HG03039 (cell line): ENCODE results near the gene CDR2.
"Not testable (repeated sequence)": the region's sequence is repeated elsewhere in the genome, so short reads cannot be mapped to it uniquely, and the experiment has no call there.

Experiments used
- ATAC-seq: cut with Tn5 transposase; IDR thresholded peaks from one replicate; pipeline ENCODE4 v1.9.1; 2021; ENCODE audit warnings: mild to moderate bottlenecking, moderate library complexity; ENCODE audit not compliant: unreplicated experiment

The CDR2 gene

DNA sequence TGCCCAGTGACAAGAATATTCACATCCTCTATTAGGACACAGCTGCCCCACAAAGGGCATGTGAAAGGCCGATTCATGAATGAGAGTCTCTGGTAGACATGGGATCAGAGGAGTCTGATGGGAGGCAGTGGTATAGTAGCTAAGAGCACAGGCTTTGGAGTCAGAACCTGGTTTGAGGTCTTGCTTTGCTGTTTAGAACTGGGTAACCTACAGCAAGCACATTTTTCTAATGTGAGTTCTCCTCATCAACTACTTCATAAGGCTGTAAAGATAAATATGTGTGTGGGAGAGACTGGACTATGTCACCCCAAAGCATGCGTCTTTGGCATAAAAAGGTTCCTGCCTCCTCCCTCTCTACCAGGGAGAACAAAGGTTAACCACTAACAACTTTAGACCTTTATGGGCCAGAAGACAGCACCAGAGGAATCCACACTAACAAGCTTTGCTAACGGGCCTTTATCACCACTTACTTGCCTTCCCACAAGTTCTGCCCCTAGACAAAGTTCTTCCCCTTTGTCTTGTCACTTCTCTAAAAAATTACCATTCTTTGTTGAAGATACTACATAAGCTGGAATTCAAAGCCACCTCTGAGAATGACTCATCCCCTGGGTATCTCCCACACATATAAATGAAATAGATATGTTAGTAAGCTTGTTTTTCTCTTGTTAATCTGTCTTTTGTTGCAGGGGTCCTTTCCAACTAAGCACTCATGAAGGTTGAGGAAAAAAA lies 21.1 kb downstream of the CDR2 start:
- ATAC-seq = no peak

DNA sequence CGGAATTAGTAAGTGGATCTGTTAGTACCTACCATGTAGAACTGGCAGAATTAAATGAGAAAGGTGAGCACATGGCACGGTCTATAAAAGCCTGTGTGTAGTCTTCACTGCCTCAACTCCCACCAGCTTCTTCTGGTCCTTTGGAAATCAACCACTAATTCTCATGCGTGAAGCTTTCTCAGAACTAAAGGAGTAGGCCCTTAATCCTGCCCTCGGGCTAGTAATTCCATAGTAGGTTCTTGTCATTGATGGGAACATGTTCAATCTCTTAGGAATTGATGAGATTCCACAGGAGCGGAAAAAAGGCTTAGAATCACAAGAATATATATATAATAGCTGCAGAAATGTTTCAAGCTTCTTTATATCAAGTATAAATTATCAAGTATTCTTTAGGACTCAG lies 21.7 kb downstream of the CDR2 start:
- ATAC-seq = no peak

DNA sequence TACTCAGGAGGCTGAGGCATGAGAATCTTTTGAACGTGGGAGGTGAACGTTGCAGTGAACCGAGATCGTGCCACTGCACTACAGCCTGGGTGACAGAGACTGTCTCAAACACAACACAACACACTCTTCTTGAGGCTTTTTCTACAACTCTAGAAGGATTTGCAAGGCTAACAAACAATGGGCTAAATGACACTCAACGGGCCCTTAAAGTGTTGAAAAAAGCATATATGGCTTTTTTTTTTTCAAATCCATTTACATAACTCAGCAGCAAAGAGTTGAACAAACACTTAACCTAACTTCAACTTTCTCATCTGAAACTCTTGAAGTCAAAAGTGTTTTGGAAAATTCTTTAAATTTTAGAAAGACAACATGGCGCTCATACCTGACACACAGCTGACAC lies 22.3 kb downstream of the CDR2 start:
- ATAC-seq = no peak

DNA sequence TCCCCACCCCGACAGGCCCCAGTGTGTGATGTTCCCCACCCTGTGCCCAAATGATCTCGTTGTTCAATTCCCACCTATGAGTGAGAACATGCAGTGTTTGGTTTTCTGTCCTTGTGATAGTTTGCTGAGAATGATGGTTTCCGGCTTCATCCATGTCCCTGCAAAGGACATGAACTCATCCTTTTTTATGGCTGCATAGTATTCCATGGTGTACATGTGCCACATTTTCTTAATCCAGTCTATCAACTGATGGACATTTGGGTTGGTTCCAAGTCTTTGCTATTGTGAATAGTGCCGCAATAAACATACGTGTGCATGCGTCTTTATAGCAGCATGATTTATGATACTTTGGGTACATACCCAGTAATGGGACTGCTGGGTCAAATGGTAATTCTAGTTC lies 23.4 kb downstream of the CDR2 start:
- ATAC-seq = not testable (repeated sequence)

DNA sequence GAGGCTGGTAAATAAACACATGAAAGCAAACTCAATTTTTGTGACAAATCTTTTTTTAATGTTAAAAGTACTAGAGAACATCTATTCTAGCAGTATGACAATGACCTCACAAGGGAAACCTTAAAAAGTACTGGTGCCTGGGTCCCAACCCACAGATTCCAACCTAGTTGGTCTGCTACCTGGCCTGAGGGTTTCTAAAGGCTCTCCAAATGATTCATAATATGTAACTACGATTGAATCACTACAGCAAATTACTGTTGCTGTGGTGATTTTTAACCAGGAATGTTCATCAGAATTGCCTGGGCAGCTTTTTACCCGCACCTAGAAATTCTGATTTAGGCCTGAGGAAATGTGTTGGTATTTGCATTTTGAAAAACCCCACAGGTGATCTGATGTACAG lies 26.1 kb downstream of the CDR2 start:
- ATAC-seq = no peak

DNA sequence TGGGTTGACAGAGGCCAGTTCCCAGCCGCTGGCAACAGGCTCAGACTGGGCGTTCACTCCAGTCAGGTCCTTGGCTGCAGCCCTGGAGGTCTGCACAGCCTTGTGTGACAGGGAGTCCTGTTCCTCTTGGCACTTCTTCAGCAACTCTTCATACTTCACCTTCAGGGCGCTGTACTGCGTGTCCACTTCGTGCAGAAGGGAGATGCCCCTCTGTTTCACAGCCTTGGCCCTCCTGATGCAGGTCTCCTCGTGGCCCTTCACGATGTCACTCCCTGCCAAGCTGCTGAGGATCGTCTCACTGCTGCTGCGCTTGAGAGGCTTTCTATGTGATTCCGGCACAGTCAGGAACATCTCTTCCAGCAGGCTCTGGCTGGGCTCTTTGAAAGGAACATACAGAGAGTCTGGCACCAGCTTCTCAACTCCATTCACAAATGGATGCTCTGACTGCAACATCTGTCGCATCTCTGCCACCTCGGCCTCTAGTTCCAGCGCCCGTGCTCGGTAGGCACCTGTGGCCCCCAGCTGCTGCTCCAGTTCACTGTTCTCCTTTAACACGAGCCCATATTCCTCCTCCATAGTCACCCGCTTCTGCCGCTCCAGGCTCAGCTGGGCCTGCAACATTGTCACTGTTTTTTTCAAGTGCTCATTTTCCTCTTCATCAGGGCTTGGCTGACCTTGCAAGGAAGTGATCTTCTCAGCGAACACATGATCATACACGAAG lies 27.2 kb downstream of the CDR2 start:
- ATAC-seq = no peak

DNA sequence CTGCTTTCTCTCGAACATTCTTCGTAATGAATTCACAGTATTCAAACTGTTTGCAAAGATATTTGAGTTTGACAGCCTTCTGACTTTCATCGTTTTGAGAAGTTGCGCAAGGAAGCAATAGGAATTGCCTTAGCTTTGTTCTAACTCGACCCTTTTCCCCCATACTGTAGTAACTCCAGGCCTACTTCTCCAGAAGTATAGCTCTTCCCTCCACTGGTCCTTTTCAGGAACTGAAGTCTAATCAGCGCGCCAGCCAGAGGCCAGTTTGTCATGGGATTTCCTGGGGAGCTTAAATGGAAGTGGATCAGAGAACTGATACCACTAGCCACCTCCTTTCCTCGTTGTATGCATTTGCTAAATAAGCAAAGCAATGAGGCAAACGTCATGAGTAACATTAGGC lies 27.9 kb downstream of the CDR2 start:
- ATAC-seq = no peak

DNA sequence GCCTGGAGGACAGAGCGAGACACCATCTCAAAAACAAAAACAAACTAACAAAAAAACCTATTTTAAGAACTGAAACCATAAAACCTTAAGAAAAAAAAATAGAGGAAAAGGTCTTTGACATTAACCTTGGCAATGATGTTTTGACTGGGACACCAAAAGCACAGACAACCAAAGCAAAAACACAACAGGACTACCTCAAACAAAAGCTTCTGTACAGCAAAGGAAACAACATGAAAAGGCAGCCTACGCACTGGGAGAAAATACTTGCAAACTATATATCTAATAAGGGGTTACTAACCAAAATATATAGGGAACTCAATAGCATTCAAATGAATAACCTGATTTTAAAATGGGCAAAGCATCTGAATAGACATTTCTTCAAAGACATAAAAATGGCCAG lies 32.3 kb downstream of the CDR2 start:
- no peak for ATAC-seq

DNA sequence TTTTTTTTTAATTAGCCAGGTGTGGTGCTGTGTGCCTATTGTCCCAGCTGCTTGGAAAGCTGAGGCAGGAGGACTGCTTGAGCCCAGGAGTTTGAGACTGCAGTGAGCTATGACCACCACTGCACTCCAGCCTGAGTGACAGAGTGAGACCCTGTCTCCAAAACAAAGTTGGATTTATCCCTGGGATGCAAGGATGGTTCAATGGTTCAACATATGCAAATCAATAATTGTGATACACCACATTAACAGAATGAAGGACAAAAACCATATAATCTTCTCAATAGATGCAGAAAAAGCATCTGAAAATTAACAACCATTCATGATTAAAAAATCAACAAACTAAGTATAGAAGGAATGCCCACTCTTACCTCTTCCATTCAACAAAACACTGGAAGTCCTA lies 33.5 kb downstream of the CDR2 start:
- ATAC-seq = no peak

DNA sequence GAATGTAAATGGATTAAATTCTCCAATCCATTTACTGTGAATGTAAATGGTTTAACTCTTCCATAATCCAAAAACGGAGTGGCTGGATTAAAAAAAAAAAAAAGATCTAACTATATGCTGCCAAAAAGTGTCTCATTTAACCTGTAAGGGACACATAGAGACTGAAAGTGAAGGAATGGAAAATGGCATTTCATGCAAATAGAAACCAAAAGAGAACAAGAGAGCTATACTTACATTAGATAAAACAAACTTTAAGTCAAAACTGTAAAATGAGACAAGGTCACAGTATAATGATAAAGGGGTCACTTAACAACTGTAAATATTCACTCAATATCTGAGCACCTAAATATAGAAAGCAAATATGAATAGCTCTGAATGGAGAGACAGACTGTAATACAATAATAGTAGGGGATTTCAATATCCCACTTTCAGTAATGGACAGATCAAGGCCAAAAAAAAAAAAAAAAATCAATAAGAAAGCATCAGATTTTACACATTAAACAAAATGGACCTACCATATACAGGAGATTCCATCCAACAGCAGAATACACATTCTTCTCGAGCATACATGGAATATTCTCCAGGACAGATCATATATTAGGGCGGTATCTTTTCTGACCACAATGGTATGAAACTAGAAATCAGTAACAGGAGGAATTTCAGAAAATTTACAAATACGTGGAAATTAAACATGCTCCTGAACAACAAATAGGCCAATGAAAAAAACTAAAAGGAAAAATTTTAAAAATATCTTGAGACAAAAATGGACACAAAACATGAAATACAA lies 36.4 kb downstream of the CDR2 start:
- ATAC-seq = no peak

DNA sequence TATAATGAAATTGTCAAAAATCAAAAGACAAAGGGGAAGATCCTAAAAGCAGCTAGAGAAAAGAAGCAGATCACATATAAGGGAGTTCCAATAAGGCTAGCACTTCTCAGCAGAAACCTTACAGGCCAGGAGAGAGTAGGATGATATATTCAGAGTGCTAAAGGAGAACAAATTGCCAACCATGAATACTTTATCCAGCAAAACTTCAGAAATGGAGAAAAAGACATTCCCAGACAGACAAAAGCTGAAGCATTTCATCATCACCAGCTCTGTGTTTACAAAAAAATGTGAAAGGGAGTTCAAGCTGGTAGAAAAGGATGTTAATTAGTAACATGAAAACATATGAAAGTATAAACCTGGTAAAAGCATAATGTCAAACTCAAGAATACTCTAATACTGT lies 37.4 kb downstream of the CDR2 start:
- no peak for ATAC-seq

DNA sequence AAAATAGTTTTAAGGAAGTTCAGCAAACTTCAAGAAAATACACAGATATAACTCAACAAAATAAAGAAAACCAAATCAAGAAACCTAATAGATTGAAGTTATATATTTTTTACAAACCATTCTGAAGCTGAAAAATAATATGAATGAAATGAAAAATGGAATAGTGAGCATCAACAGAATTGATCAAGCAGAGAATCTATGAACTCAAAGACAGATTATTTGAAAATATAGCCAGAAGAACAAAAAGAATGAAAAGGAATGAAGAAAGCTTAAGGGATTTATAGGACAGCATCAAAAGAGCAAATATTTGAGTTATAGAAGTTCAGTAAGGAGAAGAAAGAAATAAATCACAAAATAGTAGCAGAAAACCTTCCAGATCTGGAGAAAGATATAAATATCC lies 37.8 kb downstream of the CDR2 start:
- ATAC-seq = no peak

DNA sequence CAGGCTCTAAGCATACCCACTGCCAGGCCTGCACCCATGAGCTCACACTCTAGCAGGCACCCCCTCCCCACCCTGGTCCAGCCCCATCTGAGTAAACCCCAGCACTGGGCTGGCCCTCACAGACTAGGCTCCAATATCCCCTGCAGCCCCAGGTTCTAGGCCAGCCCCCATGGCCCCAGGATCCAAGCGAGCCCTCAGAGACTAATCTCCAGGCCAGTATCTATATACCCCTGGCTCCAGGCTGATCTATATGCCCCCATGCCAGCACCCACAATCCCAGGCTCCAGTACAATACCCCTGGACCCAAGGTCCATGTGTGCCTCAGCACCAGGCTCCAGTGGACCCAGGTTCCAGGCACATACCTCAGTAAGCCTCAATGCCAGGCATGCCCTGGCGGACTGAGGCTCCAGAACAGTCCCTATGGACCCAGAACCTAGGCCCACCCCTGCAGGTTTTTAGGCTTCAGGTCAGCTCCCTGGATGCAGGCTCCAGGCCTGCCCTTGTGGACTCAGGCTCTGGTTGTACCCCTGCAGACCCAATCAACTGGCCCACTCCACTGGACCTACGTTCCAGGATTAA lies 38.7 kb downstream of the CDR2 start:
- no peak for ATAC-seq

DNA sequence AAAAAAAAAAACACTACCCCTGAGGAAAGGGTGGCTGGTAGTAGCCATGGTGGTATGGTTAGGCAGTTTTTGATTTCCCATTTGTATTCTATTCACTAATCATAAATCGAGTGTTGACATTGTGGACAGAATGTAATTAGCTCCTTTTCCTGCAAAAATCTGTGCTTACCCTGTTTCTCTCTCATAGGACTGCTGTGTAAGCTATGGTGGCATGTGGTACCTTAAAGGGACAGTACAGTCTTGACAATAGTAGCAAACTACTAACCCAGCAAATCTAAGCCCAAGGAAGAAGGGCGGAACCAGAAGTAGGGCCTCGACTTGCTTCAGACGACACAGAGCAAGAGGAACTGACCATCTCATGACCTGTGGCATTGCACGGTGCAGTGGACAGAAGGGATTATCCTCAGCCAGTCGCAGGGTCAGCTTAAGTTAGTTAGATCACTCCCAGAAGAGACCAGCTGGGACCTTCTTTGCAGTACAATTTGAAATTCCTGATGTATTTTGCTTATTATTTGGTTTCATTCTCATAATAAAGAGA lies 40.9 kb downstream of the CDR2 start:
- no peak for ATAC-seq

DNA sequence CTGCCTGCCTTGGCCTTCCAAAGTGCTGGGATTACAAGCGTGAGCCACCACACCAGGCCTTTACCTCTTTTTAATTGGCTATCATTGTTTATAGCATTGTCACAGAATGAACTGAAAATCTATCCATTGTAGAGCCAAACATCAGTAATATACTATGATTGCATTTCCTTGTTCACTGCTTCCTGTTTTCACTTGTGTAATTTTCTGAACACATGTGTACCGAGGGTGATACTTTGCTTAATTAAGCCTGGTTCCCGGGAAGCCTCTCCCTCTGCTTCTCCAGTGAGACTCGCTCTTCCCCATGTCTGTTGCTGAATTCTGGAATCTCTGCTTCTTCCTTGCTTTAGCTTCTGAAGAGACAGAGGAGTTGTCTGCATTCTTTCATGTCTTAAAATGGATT lies 44.1 kb downstream of the CDR2 start:
- no peak for ATAC-seq

DNA sequence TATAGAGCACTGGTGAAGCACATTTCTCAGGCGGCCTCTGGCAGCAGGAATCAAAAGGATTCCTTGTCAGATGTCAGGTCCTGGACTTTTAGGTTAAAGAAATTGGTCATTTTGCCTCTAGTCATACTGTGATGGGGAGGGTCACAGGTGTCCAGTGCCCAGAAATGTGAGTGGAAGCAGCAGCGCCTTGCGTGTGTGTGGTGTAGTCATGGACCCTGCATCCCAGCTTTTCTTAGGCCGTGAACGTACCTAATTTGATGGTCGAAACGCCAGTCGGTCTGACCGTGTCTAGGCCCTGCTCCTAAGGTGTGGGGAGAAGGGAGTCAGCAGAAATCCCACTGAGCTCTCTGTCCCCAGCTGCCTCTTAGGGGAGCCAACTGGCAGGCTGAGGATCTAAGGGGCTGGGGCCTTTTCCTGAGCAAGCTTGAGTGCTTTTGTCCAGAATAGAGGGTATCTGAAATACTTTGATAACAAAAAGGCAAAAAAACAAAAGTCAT lies 45.2 kb downstream of the CDR2 start:
- no peak for ATAC-seq

DNA sequence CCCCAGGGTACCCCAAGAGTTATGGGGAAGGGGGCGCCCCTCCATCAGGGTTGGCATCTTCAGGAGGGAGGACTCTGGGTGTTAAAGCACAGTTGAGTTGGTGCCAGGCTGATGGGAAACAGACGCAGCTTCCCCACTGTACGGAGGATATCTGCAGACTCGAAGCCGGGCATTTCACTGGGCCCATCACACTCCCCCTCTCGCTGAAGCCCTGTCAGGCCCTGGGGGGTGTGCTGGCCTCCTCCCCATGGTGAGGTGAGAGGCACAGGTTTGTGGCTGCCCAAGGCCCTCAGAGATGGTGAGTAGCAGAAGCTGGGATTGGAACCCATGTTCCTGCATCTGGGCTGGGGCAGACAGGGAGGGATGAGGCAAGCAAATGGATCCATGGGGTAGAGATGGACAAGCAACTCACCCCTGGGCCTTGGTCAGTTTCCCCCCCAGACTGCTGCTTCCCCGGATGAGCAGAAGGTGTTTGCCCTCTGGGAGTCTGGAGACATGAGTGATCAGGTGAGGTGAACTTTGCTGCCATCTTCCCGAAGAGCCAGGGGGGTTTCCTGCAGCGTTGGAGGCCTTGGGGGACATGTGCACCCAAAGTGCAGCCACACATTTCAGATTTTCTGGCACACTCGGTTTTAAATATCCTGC lies 46.2 kb downstream of the CDR2 start:
- no peak for ATAC-seq

DNA sequence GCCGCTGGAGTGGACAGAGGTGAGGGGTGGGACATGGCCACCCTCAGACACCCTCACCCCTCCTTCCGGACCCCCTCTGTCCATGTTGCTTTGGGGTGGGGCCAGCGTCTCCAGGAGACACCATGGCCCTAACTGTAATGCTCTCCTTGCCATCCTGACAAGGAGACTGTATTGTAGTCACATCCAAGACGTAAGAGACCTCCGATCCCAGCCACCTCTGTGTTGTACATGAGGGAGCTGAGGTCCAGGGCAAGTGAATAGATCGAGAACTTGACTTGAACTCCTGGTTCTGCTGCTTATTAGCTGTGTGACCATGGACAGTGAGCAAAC lies 47.0 kb downstream of the CDR2 start:
- no peak for ATAC-seq

DNA sequence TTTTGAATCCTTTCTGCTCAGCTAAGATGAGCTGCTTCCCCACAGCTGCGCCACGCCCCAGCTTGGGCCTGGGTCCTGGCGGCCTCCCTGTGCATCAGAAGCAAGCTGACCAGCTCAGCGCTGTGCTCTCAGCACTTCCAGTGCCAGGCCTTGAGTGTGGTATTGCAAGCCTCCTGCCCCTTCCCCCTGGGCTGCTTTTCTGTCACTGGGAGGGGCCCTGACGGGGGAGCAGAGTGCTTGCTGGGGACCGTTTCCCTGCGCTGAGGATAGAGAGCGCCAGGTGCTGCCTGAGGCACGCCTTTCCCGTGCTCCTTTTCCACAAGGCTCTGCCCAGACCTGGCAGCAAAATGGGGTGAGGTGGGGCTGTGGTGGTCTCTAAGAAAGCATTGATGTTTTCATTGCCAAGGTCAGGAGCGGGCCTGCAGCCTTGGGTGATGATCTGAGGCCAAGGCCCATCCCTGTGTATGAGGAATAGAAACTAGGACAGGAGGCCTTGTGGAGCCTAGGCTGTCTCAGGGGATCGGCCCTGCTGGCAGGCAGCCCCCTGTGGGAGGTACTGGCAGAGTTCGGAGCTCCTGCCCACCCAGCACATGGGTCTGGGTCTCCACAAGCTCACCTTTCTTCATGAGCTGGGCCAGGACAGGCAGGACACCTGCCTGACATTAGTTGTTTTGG lies 47.5 kb downstream of the CDR2 start:
- no peak for ATAC-seq

DNA sequence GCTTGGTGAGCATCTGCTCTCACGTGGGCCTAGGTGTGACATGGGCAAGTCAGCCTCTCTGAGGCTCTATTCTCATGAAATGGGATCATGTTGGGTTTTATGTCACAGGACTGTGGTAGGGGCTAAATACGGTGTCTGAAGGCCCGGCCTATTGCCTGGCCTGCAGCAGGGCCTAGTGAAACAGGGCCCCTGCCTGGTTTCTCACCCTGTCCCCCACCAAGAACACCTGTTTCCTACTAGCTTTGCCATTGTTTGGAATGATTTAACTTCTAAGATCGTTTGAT lies 48.1 kb downstream of the CDR2 start:
- no peak for ATAC-seq
